Measurements from ENCODE around the gene CTR9. TPM values are rescaled to one million over a fixed set of nuclear protein-coding genes. Genes with fewer than 3 reads are reported as not detected.

CTR9 gene
- total and polyA plus RNA-seq, 2 of the 8 experiments (the other 6 are each of a cell fraction or from before 2014, with no cell fraction given), result 6.1 to 37.7 TPM

- TF ChIP-seq CHD7 (IDR thresholded peaks at IDR 0.05; ENCODE audit: insufficient replicate concordance, low read length), result no peak
These were observed 31.4 kb upstream of the CTR9 start (continued) for GRCh38 chr11:10719616-10720015.

Data from H1 (cell line).